HEK293 (cell line): ENCODE measurements around the gene ZNF536.

ENCODE experiments used
- CTCF ChIA-PET: fragments of 350-600 bp; formaldehyde crosslinking; extraction: SDS; loops from one replicate; lab custom pipeline; 2021; ENCODE audit warnings: antibody characterized with exemption; lab: Yijun Ruan, JAX
- POLR2A ChIA-PET: fragments of 300-600 bp; formaldehyde crosslinking; extraction: SDS; loops from one replicate; lab custom pipeline; 2020; ENCODE audit warnings: antibody characterized with exemption, inconsistent platforms; lab: Yijun Ruan, JAX
- H3K27ac ChIP-seq: fragments of 200-500 bp; sonication (Bioruptor generic); 2 replicates; pipeline ENCODE4 v1.5.1; 2014; ENCODE audit warnings: low read depth, low read length, control low read depth, inconsistent platforms; ENCODE audit errors: extremely low read depth
- H3K36me3 ChIP-seq, 2 experiments: fragments of 200-500 bp in 1 of 2; sonication (Bioruptor generic) in 1 of 2; 1 replicate in 1 of 2; 2 replicates in 1 of 2; pipeline ENCODE4 v1.5.1; 2014 to 2017; ENCODE audit warnings: inconsistent platforms in 2 of 2, low read length in 2 of 2; ENCODE audit not compliant: control insufficient read depth in 2 of 2, insufficient read depth in 1 of 2
- H3K4me1 ChIP-seq: fragments of 200-500 bp; sonication (Bioruptor generic); 2 replicates; pipeline ENCODE4 v1.5.1; 2014; ENCODE audit warnings: mild to moderate bottlenecking, low read length, inconsistent platforms; ENCODE audit not compliant: control insufficient read depth, insufficient read depth
- H3K4me3 ChIP-seq: 2 replicates; pipeline ENCODE4 v1.5.1; 2011; ENCODE audit warnings: low read depth, mild to moderate bottlenecking, control low read depth, low read length, moderate library complexity
- H3K9me3 ChIP-seq: fragments of 200-500 bp; sonication (Bioruptor generic); 2 replicates; pipeline ENCODE4 v1.5.1; 2014; ENCODE audit warnings: low read depth, low read length, inconsistent platforms; ENCODE audit not compliant: control insufficient read depth, insufficient read depth
- GLI2 ChIP-seq: fragments of 450-650 bp; formaldehyde crosslinking; IDR thresholded peaks from 2 replicates; pipeline ENCODE4; 2017; ENCODE audit warnings: missing biosample characterization, missing genetic modification characterization, low read depth, borderline replicate concordance
- SETDB1 ChIP-seq: IDR thresholded peaks from one replicate; pipeline ENCODE4 v1.6.1; 2017; ENCODE audit warnings: mild to moderate bottlenecking, low read length, moderate library complexity, mixed read lengths; ENCODE audit not compliant: insufficient read length
- ZBTB1 ChIP-seq: fragments of 450-650 bp; formaldehyde crosslinking; IDR thresholded peaks from 2 replicates; pipeline ENCODE4 v1.5.1; 2016; ENCODE audit warnings: missing biosample characterization, missing genetic modification characterization
- ZBTB48 ChIP-seq: fragments of 450-650 bp; formaldehyde crosslinking; IDR thresholded peaks from 2 replicates; pipeline ENCODE4 v1.5.1; 2016; ENCODE audit warnings: missing biosample characterization, missing genetic modification characterization
- ZFHX2 ChIP-seq: fragments of 450-650 bp; formaldehyde crosslinking; conservative IDR thresholded peaks from 2 replicates; pipeline ENCODE4 v1.5.1; 2016; ENCODE audit warnings: missing biosample characterization, missing genetic modification characterization
- ZFP3 ChIP-seq: fragments of 450-650 bp; formaldehyde crosslinking; IDR thresholded peaks from 2 replicates; pipeline ENCODE4 v1.5.1; 2016; ENCODE audit warnings: low read depth, missing biosample characterization, missing genetic modification characterization
- ZNF114 ChIP-seq: fragments of 450-650 bp; formaldehyde crosslinking; IDR thresholded peaks from 2 replicates; pipeline ENCODE4 v1.5.0; 2017; ENCODE audit warnings: missing biosample characterization, missing genetic modification characterization
- ZNF169 ChIP-seq: fragments of 450-650 bp; formaldehyde crosslinking; IDR thresholded peaks from 2 replicates; pipeline ENCODE4 v1.5.1; 2016; ENCODE audit warnings: missing biosample characterization, missing genetic modification characterization
- ZNF248 ChIP-seq: fragments of 450-650 bp; formaldehyde crosslinking; IDR thresholded peaks from 2 replicates; pipeline ENCODE4 v1.5.1; 2017; ENCODE audit warnings: missing biosample characterization, missing genetic modification characterization
- ZNF311 ChIP-seq: fragments of 450-650 bp; formaldehyde crosslinking; IDR thresholded peaks from 2 replicates; pipeline ENCODE4 v1.5.1; 2017; ENCODE audit warnings: missing biosample characterization, missing genetic modification characterization, borderline replicate concordance
- ZNF335 ChIP-seq: fragments of 450-650 bp; formaldehyde crosslinking; conservative IDR thresholded peaks from 2 replicates; pipeline ENCODE4 v1.5.1; 2016; ENCODE audit warnings: missing biosample characterization, missing genetic modification characterization
- ZNF37A ChIP-seq: fragments of 450-650 bp; IDR thresholded peaks from 2 replicates; pipeline ENCODE4 v1.5.1; 2018; ENCODE audit warnings: missing biosample characterization, missing genetic modification characterization
- ZNF391 ChIP-seq: fragments of 450-650 bp; formaldehyde crosslinking; IDR thresholded peaks from 2 replicates; pipeline ENCODE4 v1.5.1; 2016; ENCODE audit warnings: low read depth, missing biosample characterization, missing genetic modification characterization, borderline replicate concordance
- ZNF510 ChIP-seq: fragments of 450-650 bp; formaldehyde crosslinking; IDR thresholded peaks from 2 replicates; pipeline ENCODE4 v1.5.1; 2018; ENCODE audit warnings: mild to moderate bottlenecking, missing genetic modification characterization, missing biosample characterization; ENCODE audit not compliant: insufficient replicate concordance
- ZNF548 ChIP-seq: fragments of 450-650 bp; formaldehyde crosslinking; IDR thresholded peaks from 2 replicates; pipeline ENCODE4 v1.5.1; 2016; ENCODE audit warnings: missing biosample characterization, missing genetic modification characterization
- ZNF560 ChIP-seq: fragments of 450-650 bp; formaldehyde crosslinking; IDR thresholded peaks from 2 replicates; pipeline ENCODE4 v1.5.1; 2017; ENCODE audit warnings: missing biosample characterization, missing genetic modification characterization, borderline replicate concordance
- ZNF571 ChIP-seq: fragments of 450-650 bp; formaldehyde crosslinking; IDR thresholded peaks from 2 replicates; pipeline ENCODE4 v1.5.0; 2017; ENCODE audit warnings: missing biosample characterization, missing genetic modification characterization
- ZNF623 ChIP-seq: fragments of 450-650 bp; formaldehyde crosslinking; IDR thresholded peaks from 2 replicates; pipeline ENCODE4 v1.5.1; 2016; ENCODE audit warnings: missing biosample characterization, missing genetic modification characterization
- ZNF660 ChIP-seq: fragments of 450-650 bp; IDR thresholded peaks from 2 replicates; pipeline ENCODE4 v1.5.1; 2018; ENCODE audit warnings: missing biosample characterization, mild to moderate bottlenecking, missing genetic modification characterization
- ZNF785 ChIP-seq: fragments of 450-650 bp; formaldehyde crosslinking; IDR thresholded peaks from 2 replicates; pipeline ENCODE4 v1.5.1; 2016; ENCODE audit warnings: missing biosample characterization, missing genetic modification characterization
- ZNF792 ChIP-seq: fragments of 450-650 bp; formaldehyde crosslinking; IDR thresholded peaks from 2 replicates; pipeline ENCODE4 v1.5.1; 2016; ENCODE audit warnings: missing biosample characterization, missing genetic modification characterization
- ZNF830 ChIP-seq: fragments of 450-650 bp; IDR thresholded peaks from 2 replicates; pipeline ENCODE4 v1.5.0; 2018; ENCODE audit warnings: missing biosample characterization, missing genetic modification characterization, low read depth, mild to moderate bottlenecking, moderate library complexity
- ZSCAN30 ChIP-seq: fragments of 450-650 bp; IDR thresholded peaks from 2 replicates; pipeline ENCODE4 v1.5.1; 2018; ENCODE audit warnings: missing biosample characterization, mild to moderate bottlenecking, missing genetic modification characterization, moderate library complexity
- TF ChIP-seq, protein P1 (sequence below): fragments of 450-650 bp; formaldehyde crosslinking; conservative IDR thresholded peaks from 2 replicates; pipeline ENCODE4 v1.5.1; 2016; ENCODE audit warnings: low read depth, missing biosample characterization, missing genetic modification characterization
- TF ChIP-seq, protein P2 (sequence below): fragments of 450-650 bp; IDR thresholded peaks from 2 replicates; pipeline ENCODE4 v1.5.1; 2018; ENCODE audit warnings: missing biosample characterization, mild to moderate bottlenecking, missing genetic modification characterization
- TF ChIP-seq, protein P3 (sequence below): fragments of 450-650 bp; formaldehyde crosslinking; IDR thresholded peaks from 2 replicates; pipeline ENCODE4 v1.5.1; 2017; ENCODE audit warnings: missing biosample characterization, missing genetic modification characterization
- TF ChIP-seq, protein P4 (sequence below): fragments of 450-650 bp; formaldehyde crosslinking; IDR thresholded peaks from 2 replicates; pipeline ENCODE4 v1.5.1; 2016; ENCODE audit warnings: missing biosample characterization, missing genetic modification characterization

The ZNF536 gene

DNA sequence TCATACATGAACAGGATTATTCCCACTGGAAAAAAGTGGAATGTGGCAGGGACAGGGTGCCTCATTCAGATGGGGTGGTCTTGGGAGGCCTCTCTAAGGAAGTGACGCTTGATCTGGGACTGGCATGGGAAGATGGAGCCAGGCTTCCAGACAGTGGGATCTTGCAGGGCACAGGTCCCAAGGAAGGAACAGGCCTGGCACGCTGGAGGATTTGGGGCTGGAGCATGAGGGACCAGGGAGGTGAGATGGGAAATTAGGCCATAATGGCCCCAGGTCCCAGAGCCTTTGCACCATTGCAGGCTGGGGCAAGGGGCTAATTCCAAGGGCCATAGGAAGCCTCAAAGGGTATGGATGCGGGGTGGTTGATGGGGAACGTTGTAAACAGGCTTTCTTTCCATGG lies 9.2 kb downstream of the ZNF536 start:
- TF ChIP-seq ZNF391: no peak
- TF ChIP-seq ZNF660: no peak
- TF ChIP-seq, protein P1, sequence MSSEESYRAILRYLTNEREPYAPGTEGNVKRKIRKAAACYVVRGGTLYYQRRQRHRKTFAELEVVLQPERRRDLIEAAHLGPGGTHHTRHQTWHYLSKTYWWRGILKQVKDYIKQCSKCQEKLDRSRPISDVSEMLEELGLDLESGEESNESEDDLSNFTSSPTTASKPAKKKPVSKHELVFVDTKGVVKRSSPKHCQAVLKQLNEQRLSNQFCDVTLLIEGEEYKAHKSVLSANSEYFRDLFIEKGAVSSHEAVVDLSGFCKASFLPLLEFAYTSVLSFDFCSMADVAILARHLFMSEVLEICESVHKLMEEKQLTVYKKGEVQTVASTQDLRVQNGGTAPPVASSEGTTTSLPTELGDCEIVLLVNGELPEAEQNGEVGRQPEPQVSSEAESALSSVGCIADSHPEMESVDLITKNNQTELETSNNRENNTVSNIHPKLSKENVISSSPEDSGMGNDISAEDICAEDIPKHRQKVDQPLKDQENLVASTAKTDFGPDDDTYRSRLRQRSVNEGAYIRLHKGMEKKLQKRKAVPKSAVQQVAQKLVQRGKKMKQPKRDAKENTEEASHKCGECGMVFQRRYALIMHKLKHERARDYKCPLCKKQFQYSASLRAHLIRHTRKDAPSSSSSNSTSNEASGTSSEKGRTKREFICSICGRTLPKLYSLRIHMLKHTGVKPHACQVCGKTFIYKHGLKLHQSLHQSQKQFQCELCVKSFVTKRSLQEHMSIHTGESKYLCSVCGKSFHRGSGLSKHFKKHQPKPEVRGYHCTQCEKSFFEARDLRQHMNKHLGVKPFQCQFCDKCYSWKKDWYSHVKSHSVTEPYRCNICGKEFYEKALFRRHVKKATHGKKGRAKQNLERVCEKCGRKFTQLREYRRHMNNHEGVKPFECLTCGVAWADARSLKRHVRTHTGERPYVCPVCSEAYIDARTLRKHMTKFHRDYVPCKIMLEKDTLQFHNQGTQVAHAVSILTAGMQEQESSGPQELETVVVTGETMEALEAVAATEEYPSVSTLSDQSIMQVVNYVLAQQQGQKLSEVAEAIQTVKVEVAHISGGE (tag by site-specific recombination): no peak
- no peak for TF ChIP-seq ZNF548
- TF ChIP-seq ZNF560: no peak
- TF ChIP-seq, protein P2, sequence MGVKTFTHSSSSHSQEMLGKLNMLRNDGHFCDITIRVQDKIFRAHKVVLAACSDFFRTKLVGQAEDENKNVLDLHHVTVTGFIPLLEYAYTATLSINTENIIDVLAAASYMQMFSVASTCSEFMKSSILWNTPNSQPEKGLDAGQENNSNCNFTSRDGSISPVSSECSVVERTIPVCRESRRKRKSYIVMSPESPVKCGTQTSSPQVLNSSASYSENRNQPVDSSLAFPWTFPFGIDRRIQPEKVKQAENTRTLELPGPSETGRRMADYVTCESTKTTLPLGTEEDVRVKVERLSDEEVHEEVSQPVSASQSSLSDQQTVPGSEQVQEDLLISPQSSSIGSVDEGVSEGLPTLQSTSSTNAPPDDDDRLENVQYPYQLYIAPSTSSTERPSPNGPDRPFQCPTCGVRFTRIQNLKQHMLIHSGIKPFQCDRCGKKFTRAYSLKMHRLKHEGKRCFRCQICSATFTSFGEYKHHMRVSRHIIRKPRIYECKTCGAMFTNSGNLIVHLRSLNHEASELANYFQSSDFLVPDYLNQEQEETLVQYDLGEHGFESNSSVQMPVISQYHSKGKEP (tag by site-specific recombination): no peak
- no peak for TF ChIP-seq ZNF311 (tag by site-specific recombination)
- TF ChIP-seq GLI2 (tag by site-specific recombination): no peak
- no peak for TF ChIP-seq ZNF335 (tag by site-specific recombination)
- TF ChIP-seq ZNF169 (tag by site-specific recombination): no peak
- no peak for TF ChIP-seq ZNF510
- TF ChIP-seq, protein P3, sequence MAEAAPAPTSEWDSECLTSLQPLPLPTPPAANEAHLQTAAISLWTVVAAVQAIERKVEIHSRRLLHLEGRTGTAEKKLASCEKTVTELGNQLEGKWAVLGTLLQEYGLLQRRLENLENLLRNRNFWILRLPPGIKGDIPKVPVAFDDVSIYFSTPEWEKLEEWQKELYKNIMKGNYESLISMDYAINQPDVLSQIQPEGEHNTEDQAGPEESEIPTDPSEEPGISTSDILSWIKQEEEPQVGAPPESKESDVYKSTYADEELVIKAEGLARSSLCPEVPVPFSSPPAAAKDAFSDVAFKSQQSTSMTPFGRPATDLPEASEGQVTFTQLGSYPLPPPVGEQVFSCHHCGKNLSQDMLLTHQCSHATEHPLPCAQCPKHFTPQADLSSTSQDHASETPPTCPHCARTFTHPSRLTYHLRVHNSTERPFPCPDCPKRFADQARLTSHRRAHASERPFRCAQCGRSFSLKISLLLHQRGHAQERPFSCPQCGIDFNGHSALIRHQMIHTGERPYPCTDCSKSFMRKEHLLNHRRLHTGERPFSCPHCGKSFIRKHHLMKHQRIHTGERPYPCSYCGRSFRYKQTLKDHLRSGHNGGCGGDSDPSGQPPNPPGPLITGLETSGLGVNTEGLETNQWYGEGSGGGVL (tag by site-specific recombination): no peak
- no peak for TF ChIP-seq ZNF248 (tag by site-specific recombination)
- no peak for TF ChIP-seq ZNF785 (tag by site-specific recombination)
- no peak for TF ChIP-seq ZNF571
- no peak for TF ChIP-seq ZNF830
- TF ChIP-seq, protein P4, sequence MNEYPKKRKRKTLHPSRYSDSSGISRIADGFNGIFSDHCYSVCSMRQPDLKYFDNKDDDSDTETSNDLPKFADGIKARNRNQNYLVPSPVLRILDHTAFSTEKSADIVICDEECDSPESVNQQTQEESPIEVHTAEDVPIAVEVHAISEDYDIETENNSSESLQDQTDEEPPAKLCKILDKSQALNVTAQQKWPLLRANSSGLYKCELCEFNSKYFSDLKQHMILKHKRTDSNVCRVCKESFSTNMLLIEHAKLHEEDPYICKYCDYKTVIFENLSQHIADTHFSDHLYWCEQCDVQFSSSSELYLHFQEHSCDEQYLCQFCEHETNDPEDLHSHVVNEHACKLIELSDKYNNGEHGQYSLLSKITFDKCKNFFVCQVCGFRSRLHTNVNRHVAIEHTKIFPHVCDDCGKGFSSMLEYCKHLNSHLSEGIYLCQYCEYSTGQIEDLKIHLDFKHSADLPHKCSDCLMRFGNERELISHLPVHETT: no peak
- no peak for TF ChIP-seq ZNF114
- H3K9me3 ChIP-seq: no peaks in the 10 kb centered on the region
- H3K4me3 ChIP-seq: no peak overlapping the region
- POLR2A ChIA-PET: no interaction called here
- no peaks in the 10 kb centered on the region for H3K36me3 ChIP-seq
- no peak overlapping the region for H3K27ac ChIP-seq
- CTCF ChIA-PET: no interaction called here
- no peaks in the 10 kb centered on the region for H3K4me1 ChIP-seq

DNA sequence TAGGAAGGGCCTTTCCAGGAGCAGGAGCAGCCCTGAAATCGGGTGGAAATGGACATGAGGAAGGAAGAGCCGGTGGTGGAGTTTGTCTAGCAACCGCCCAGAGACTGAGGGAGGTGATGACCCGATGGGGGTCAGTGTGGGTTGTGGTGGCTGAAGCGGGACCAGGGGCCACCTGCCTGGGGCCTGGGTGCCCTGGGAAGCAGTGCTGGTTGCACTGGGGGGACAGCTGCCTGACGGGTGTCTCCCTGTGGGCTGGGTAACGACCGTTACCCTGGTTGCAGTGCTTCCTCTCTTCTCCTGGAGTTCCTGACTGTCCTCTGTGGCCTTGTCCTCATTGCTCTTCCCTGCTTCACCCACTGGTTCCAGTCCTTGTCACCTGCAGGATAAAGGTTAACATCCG lies 13.0 kb downstream of the ZNF536 start:
- ChIA-PET POLR2A (no interaction called here), CTCF (interaction anchor here (0.6 to 0.7 kb wide), 3 partner anchors 51 to 1251 kb away, joined by 3 read pairs; no protein-coding TSS in a partner anchor)
- H3K36me3 ChIP-seq: no peaks in the 10 kb centered on the region
- H3K4me3 ChIP-seq: no peak overlapping the region
- no peak overlapping the region for H3K27ac ChIP-seq
- no peaks in the 10 kb centered on the region for H3K9me3 ChIP-seq
- no peaks in the 10 kb centered on the region for H3K4me1 ChIP-seq
- TF ChIP-seq ZNF391: no peak
- no peak for TF ChIP-seq ZNF571
- TF ChIP-seq ZNF623 (tag by site-specific recombination): no peak
- TF ChIP-seq ZFHX2 (tag by site-specific recombination): no peak
- TF ChIP-seq, protein P3 (tag by site-specific recombination): no peak
- TF ChIP-seq ZFP3 (tag by site-specific recombination): no peak
- no peak for TF ChIP-seq ZSCAN30 (tag by site-specific recombination)
- no peak for TF ChIP-seq ZBTB48 (tag by site-specific recombination)
- TF ChIP-seq ZNF311 (tag by site-specific recombination): no peak
- TF ChIP-seq ZBTB1: no peak
- TF ChIP-seq ZNF37A: no peak
- TF ChIP-seq ZNF792 (tag by site-specific recombination): no peak
- no peak for TF ChIP-seq GLI2 (tag by site-specific recombination)
- no peak for TF ChIP-seq SETDB1
